ENCODE measurements around the gene AREL1. TPM values are rescaled to one million over a fixed set of nuclear protein-coding genes. Genes with fewer than 3 reads are reported as not detected.

AREL1 gene
- total and polyA plus RNA-seq, 10 of the 15 experiments (the other 5 are each of a cell fraction or from before 2014, with no cell fraction given), result 6.2 to 40.4 (median 23.7) TPM

DNA sequence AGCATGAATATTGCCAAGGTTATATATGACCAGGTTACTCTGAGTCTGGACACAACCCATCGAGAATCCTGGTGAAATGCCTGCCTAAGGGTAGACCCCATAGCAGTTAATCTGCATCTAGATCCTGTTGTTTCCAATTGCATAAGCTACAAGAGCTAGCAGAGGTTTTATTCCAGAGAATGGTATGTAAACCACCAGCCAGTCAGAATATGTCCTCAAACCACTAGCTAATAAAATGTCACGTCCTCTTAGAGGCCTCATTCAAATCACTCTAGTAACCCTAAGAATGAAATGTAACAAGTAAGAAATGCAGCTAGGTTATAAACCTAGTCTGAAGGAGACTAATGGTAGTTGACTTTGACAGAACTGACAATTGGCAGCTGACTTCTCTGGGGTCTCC lies 41.3 kb upstream of the AREL1 start:
- ChIA-PET CTCF (interaction anchor here (0.8 to 1.2 kb wide), 4 partner anchors 9 to 142 kb away, joined by 3 to 5 read pairs (median 3); partner anchors contain the start of genes LTBP2 and YLPM1), SMC1A (ENCODE audit: uncharacterized antibody, unreplicated experiment) (interaction anchor here (0.7 kb wide), 1 partner anchor 127 kb away, joined by 3 read pairs; no protein-coding TSS in a partner anchor), POLR2A (no interaction called here), RAD21 (ENCODE audit: unreplicated experiment) (no interaction called here)
- H3K4me1 ChIP-seq (ENCODE audit: control insufficient read depth, insufficient read depth, low read length), result no peaks in the 10 kb centered on the region
- no peak overlapping the region for H3K9ac ChIP-seq (ENCODE audit: control insufficient read depth, insufficient read depth, low read length)
- TF ChIP-seq, protein P1, sequence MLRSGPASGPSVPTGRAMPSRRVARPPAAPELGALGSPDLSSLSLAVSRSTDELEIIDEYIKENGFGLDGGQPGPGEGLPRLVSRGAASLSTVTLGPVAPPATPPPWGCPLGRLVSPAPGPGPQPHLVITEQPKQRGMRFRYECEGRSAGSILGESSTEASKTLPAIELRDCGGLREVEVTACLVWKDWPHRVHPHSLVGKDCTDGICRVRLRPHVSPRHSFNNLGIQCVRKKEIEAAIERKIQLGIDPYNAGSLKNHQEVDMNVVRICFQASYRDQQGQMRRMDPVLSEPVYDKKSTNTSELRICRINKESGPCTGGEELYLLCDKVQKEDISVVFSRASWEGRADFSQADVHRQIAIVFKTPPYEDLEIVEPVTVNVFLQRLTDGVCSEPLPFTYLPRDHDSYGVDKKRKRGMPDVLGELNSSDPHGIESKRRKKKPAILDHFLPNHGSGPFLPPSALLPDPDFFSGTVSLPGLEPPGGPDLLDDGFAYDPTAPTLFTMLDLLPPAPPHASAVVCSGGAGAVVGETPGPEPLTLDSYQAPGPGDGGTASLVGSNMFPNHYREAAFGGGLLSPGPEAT (IDR thresholded peaks at IDR 0.05; ENCODE audit: low read depth), result no peak
- TF ChIP-seq TCF7 (IDR thresholded peaks at IDR 0.05; ENCODE audit: borderline replicate concordance), result no peak
- H3K9me3 ChIP-seq (replicated peaks; ENCODE audit: control insufficient read depth, insufficient read depth, low read length), result peaks cover 1% of the 10 kb centered on the region; the same call in 2 of the 3 replicates
- WGBS (ENCODE audit: insufficient coverage, insufficient replicate concordance, low lambda C conversion rate, missing lambda C conversion rate), result 26% methylated on average over 2 of the region's 2 CpGs
- no peaks in the 10 kb centered on the region for H3K79me2 ChIP-seq (ENCODE audit: control insufficient read depth, insufficient read depth, low read length)
- intact Hi-C loops (cut with micrococcal nuclease; ENCODE audit: unreplicated experiment) (no loop called here), in situ Hi-C loops (cut with MboI) (no loop called here)
- ATAC-seq, result no peak
- no peaks in the 10 kb centered on the region for H3K36me3 ChIP-seq (ENCODE audit: control insufficient read depth in 2 of 2, insufficient read depth in 2 of 2, low read length in 1 of 2)
- no peak overlapping the region for H3K4me3 ChIP-seq
- DNase-seq (ENCODE audit: low read depth, low spot score), result no peak
- H3K27ac ChIP-seq (ENCODE audit: control insufficient read depth, insufficient read depth), result no peak overlapping the region
- H3K4me2 ChIP-seq (ENCODE audit: control insufficient read depth, insufficient read depth), result no peak overlapping the region
- no TSS peak for BruUV-seq (replicated peaks)
- H3K27me3 ChIP-seq (replicated peaks in 1 of 2; ENCODE audit: control insufficient read depth in 2 of 2, insufficient read depth in 2 of 2, low read length in 1 of 2), result no peaks in the 10 kb centered on the region
- no peak for FAIRE-seq
- H2AFZ ChIP-seq (ENCODE audit: control insufficient read depth, low read depth, low read length), result no peak overlapping the region
- no peaks in the 10 kb centered on the region for H4K20me1 ChIP-seq (ENCODE audit: control insufficient read depth, insufficient read depth)

DNA sequence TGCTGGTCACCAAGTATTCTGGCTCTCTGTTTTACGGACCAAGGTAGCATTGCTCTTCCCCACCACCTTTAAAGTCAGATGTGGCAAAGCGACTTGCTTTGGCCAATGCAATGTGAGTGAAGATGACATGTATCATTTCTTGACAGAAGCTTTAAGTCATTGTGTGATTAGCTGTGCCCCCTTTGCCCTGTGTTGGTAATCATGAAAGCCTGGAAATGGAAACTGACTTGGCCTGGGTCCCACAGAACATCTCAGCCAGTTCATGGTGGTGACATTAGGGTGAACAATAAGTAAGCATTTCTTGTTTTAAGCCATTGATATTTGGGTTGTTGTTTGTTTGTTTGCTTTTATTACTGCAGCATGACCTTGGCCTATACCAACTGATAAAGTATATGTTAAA lies 34.4 kb upstream of the AREL1 start:
- intact Hi-C loops (cut with micrococcal nuclease; ENCODE audit: unreplicated experiment), result no loop called here
- FAIRE-seq, result peak; percentile 23
- 69% methylated on average over 2 of the region's 2 CpGs for WGBS (ENCODE audit: insufficient coverage, insufficient replicate concordance, low lambda C conversion rate, missing lambda C conversion rate)
- TF ChIP-seq, protein P2, sequence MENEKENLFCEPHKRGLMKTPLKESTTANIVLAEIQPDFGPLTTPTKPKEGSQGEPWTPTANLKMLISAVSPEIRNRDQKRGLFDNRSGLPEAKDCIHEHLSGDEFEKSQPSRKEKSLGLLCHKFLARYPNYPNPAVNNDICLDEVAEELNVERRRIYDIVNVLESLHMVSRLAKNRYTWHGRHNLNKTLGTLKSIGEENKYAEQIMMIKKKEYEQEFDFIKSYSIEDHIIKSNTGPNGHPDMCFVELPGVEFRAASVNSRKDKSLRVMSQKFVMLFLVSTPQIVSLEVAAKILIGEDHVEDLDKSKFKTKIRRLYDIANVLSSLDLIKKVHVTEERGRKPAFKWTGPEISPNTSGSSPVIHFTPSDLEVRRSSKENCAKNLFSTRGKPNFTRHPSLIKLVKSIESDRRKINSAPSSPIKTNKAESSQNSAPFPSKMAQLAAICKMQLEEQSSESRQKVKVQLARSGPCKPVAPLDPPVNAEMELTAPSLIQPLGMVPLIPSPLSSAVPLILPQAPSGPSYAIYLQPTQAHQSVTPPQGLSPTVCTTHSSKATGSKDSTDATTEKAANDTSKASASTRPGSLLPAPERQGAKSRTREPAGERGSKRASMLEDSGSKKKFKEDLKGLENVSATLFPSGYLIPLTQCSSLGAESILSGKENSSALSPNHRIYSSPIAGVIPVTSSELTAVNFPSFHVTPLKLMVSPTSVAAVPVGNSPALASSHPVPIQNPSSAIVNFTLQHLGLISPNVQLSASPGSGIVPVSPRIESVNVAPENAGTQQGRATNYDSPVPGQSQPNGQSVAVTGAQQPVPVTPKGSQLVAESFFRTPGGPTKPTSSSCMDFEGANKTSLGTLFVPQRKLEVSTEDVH (IDR thresholded peaks at IDR 0.05; ENCODE audit: low read depth, partially characterized antibody), result no peak
- TF ChIP-seq RBBP5 (conservative IDR thresholded peaks at IDR 0.05) (no peak), CBFB (IDR thresholded peaks at IDR 0.05; ENCODE audit: low read depth) (no peak), ZNF207 (IDR thresholded peaks at IDR 0.05; ENCODE audit: borderline replicate concordance) (no peak), HDGF (IDR thresholded peaks at IDR 0.05) (no peak), TARDBP (IDR thresholded peaks at IDR 0.05; ENCODE audit: borderline replicate concordance) (no peak), NFXL1 (IDR thresholded peaks at IDR 0.05; ENCODE audit: borderline replicate concordance) (no peak), ZZZ3 (IDR thresholded peaks at IDR 0.05; ENCODE audit: control insufficient read depth, insufficient read length, low read depth) (no peak), NRF1 (conservative IDR thresholded peaks at IDR 0.05; ENCODE audit: low read depth, low read length) (no peak), BCL11A (IDR thresholded peaks at IDR 0.05; ENCODE audit: low read depth, low read length) (no peak), EZH2 (IDR thresholded peaks at IDR 0.05; ENCODE audit: borderline replicate concordance, control insufficient read depth, low read depth, low read length) (no peak)

More for the DNA sequence above, 34.4 kb upstream of the AREL1 start:
- DNase-seq (ENCODE audit: low read depth, low spot score) (no peak), ATAC-seq (no peak)
- Histone ChIP-seq H3K79me2 (ENCODE audit: control insufficient read depth, insufficient read depth, low read length) (no peaks in the 10 kb centered on the region), H4K20me1 (ENCODE audit: control insufficient read depth, insufficient read depth) (no peaks in the 10 kb centered on the region), H3K4me1 (ENCODE audit: control insufficient read depth, insufficient read depth, low read length) (no peaks in the 10 kb centered on the region), H3K36me3 (ENCODE audit: control insufficient read depth in 2 of 2, insufficient read depth in 2 of 2, low read length in 1 of 2) (no peaks in the 10 kb centered on the region), H3K4me2 (ENCODE audit: control insufficient read depth, insufficient read depth) (no peak overlapping the region), H3K9me3 (replicated peaks; ENCODE audit: control insufficient read depth, insufficient read depth, low read length) (no peaks in the 10 kb centered on the region), H3K27me3 (replicated peaks in 1 of 2; ENCODE audit: control insufficient read depth in 2 of 2, insufficient read depth in 2 of 2, low read length in 1 of 2) (no peaks in the 10 kb centered on the region), H3K4me3 (no peak overlapping the region), H3K27ac (ENCODE audit: control insufficient read depth, insufficient read depth) (no peak overlapping the region), H3K9ac (ENCODE audit: control insufficient read depth, insufficient read depth, low read length) (no peak overlapping the region), H2AFZ (ENCODE audit: control insufficient read depth, low read depth, low read length) (no peak overlapping the region)
- CTCF ChIA-PET, result no interaction called here
- in situ Hi-C loops (cut with MboI), result no loop called here
- SMC1A ChIA-PET (ENCODE audit: uncharacterized antibody, unreplicated experiment), result no interaction called here
- POLR2A ChIA-PET, result no interaction called here
- BruUV-seq (replicated peaks), result no TSS peak
- RAD21 ChIA-PET (ENCODE audit: unreplicated experiment), result no interaction called here

Measured in GM12878 (cell line).